BLaER1 treated with 17β-estradiol and CSF1 and Interleukin-3, amounts not matched to agents 10 nM and 100 nM (cell line): ENCODE data around the gene ISYNA1.

Experiments
- H3K27ac ChIP-seq, 11 experiments: shearing (Covaris generic); formaldehyde crosslinking; 2 replicates each; pipeline ENCODE4 v1.8.1; 2022
- H3K27me3 ChIP-seq, 11 experiments: shearing (Covaris generic); formaldehyde crosslinking; 2 replicates each; pipeline ENCODE4 v1.8.1; 2022
- H3K36me3 ChIP-seq, 11 experiments: shearing (Covaris generic); formaldehyde crosslinking; 2 replicates each; pipeline ENCODE4 v1.8.1; 2022
- H3K4me1 ChIP-seq, 10 experiments: shearing (Covaris generic); formaldehyde crosslinking; 2 replicates each; pipeline ENCODE4 v1.8.1; 2022
- H3K4me2 ChIP-seq, 11 experiments: shearing (Covaris generic); formaldehyde crosslinking; 2 replicates each; pipeline ENCODE4 v1.8.1; 2022
- H3K4me3 ChIP-seq, 10 experiments: shearing (Covaris generic); formaldehyde crosslinking; 2 replicates each; pipeline ENCODE4 v1.8.1; 2022
- H3K9ac ChIP-seq, 11 experiments: shearing (Covaris generic); formaldehyde crosslinking; 2 replicates each; pipeline ENCODE4 v1.8.1; 2022
- H3K9me3 ChIP-seq, 11 experiments: shearing (Covaris generic); formaldehyde crosslinking; replicated peaks in 1 of 11; 2 replicates each; pipeline ENCODE4 v1.8.1; 2022
- H4K20me1 ChIP-seq, 11 experiments: shearing (Covaris generic); formaldehyde crosslinking; 2 replicates each; pipeline ENCODE4 v1.8.1; 2022
- Cebpa-rat ChIP-seq, 11 experiments: shearing (Covaris generic); IDR thresholded peaks; 2 replicates each; pipeline ENCODE4 v1.8.1; 2022

Gene ISYNA1

GRCh38 chr19:18452386-18452785 lies 14.5 kb upstream of the ISYNA1 start:
- H4K20me1 ChIP-seq: peaks cover 44 to 100% (median 73%) of the 10 kb centered on the region in 11 experiments
- H3K27me3 ChIP-seq: no peaks in the 10 kb centered on the region
- H3K36me3 ChIP-seq: peaks cover 37 to 100% (median 72%) of the 10 kb centered on the region in 11 experiments
- no peaks in the 10 kb centered on the region for H3K9me3 ChIP-seq
- H3K4me3 ChIP-seq: no peak overlapping the region
- no peak for TF ChIP-seq Cebpa-rat (IDR thresholded peaks at IDR 0.05)
- H3K27ac ChIP-seq: peak overlapping the region in 1 of 11 experiments; percentile 49; a peak in 1 of 22 replicates
- H3K9ac ChIP-seq: peak overlapping the region in 9 of 11 experiments; percentile 5 to 68 (median 48); a peak in 14 of 22 replicates
- peaks cover 30 to 47% (median 40%) of the 10 kb centered on the region in 10 experiments for H3K4me1 ChIP-seq
- H3K4me2 ChIP-seq: peak overlapping the region; percentile 54 to 92 (median 84)

DNA sequence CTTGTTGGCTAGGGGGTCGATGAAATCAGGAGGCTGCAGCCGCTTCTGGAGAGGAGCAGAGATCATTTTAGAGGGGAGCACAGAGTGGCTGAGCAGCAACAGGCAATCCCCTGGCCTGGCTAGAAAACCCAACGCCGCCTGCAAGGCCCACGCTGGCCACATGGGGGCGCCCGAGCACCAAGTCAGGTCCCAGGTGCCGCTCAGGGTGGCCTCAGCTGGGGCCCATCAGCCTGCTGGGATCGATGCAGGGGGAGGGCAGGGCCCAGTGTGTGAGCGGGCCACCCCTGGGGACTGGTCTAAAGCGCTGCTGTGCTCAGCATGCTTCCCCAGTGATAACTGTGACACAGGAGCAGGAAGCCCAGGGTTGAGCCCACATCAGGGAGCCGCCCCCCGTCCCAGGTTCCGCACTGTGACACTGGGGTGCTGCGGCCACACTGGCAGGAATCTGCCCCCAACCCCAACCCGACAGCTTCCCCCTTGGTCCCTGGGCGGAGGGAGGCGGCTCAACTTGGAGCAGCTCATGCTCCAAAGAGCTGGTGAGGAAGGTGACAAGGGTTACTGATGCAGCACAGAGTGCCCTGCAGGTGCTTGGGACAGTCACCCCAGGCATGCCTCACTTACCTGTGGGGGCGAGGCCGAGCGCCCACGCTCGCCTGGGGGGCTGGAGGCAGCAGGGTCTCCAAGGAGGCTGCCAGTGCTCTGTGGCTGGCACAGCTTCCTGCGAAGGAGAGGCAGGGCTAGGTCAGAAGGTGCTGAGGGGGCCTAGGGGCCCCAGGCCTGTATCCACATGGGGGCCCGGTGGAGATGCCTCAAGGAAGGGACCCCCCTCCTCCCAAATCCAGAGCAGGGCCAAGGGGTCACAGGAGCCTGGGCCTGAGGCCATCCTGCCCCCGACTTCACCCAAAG lies 13.3 kb upstream of the ISYNA1 start:
- H3K27me3 ChIP-seq: no peaks in the 10 kb centered on the region
- peak overlapping the region; percentile 54 to 92 (median 84) for H3K4me2 ChIP-seq
- peaks cover 45 to 100% (median 72%) of the 10 kb centered on the region in 11 experiments for H3K36me3 ChIP-seq
- H3K4me3 ChIP-seq: peak overlapping the region in 1 of 10 experiments; percentile 16; a peak in 3 of 20 replicates
- TF ChIP-seq Cebpa-rat (IDR thresholded peaks at IDR 0.05): no peak
- peak overlapping the region; percentile 35 to 72 (median 48); a peak in 21 of 22 replicates for H3K9ac ChIP-seq
- H3K9me3 ChIP-seq: no peaks in the 10 kb centered on the region
- peak overlapping the region in 8 of 11 experiments; percentile 23 to 55 (median 37); a peak in 15 of 22 replicates for H3K27ac ChIP-seq
- H3K4me1 ChIP-seq: peaks cover 33 to 59% (median 47%) of the 10 kb centered on the region in 10 experiments
- H4K20me1 ChIP-seq: peaks cover 45 to 100% (median 76%) of the 10 kb centered on the region in 11 experiments

DNA sequence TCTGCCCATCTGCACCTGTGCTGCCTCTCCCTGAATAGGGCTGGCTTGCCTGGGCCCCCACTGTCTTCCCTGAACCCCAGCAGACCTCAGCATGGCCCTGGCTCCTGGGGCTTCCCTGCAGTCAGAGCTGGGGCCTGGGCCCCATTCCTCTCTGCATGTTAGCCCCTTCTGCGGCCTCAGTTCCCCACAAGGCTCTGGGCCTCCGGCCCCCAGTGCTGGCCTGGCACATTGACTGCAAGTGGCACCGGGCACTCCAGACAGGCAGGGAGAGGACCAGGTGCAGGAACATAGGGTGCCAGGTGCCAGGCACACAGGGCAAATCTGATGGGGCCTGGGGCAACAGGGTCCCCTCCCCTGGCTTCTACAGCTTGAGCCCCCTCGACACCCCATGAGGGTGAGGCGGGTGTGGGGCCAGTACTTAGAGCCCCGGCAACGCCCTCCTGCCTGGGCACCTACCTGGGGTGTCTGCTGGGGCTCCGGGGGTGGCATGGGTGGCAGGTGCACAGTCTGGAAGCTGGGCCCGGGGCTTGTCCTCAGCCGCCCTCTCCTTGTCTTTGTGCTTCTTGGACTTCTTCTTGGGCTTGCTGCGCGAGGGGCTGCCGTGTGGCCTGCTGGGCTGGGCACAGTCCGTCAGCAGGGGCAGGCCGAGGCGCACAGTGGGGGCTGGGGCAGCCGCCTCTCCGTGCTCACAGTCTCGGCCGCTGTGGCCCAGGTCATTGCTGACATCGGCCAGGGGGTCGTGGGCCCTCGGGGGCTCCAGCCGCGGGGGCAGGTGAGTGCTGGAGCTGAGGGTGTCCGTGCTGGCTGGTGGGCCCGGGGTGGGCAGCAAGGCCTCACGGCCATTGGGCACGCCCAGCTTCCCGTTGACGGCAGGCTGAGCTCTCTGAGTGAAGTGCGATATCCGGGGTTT lies 12.3 kb upstream of the ISYNA1 start:
- Histone ChIP-seq H3K4me3 (no peak overlapping the region), H3K9me3 (no peaks in the 10 kb centered on the region), H3K36me3 (peaks cover 49 to 99% (median 69%) of the 10 kb centered on the region in 11 experiments), H3K27me3 (no peaks in the 10 kb centered on the region), H3K9ac (peak overlapping the region in 8 of 11 experiments; percentile 25 to 72 (median 50); a peak in 15 of 22 replicates), H3K4me2 (peak overlapping the region in 8 of 11 experiments; percentile 78 to 92 (median 84); a peak in 17 of 22 replicates), H3K4me1 (peaks cover 37 to 66% (median 55%) of the 10 kb centered on the region in 10 experiments), H4K20me1 (peaks cover 51 to 99% (median 80%) of the 10 kb centered on the region in 11 experiments), H3K27ac (peak overlapping the region in 6 of 11 experiments; percentile 11 to 45 (median 30); a peak in 8 of 22 replicates)
- TF ChIP-seq Cebpa-rat (IDR thresholded peaks at IDR 0.05): no peak

DNA sequence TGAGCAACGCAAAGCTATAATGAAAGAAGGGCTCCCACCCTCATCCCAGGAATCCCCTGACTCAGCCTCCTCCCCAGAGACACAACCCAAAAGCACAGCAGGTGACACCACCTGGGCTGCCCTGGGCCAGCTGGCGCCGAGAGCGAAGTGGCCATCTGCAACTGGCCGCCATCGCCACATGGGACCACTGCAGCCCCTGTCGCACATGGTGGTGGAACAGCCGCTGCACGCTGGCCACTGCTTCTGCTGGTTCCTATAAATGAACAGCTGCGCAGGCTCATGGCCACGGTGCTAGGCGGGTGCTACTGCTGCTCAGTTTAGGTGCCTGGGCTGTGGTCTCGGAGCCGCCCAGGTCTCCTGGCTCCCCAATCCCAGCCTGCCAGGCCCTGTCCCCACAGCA lies 11.6 kb upstream of the ISYNA1 start:
- H4K20me1 ChIP-seq: peaks cover 56 to 98% (median 86%) of the 10 kb centered on the region in 11 experiments
- no peak overlapping the region for H3K4me3 ChIP-seq
- H3K27ac ChIP-seq: peak overlapping the region in 1 of 11 experiments; percentile 29; a peak in 2 of 22 replicates
- H3K9ac ChIP-seq: peak overlapping the region in 3 of 11 experiments; percentile 9 to 60 (median 59); a peak in 3 of 22 replicates
- no peaks in the 10 kb centered on the region for H3K9me3 ChIP-seq
- no peaks in the 10 kb centered on the region for H3K27me3 ChIP-seq
- no peak overlapping the region for H3K4me2 ChIP-seq
- H3K36me3 ChIP-seq: peaks cover 54 to 98% (median 70%) of the 10 kb centered on the region in 11 experiments
- H3K4me1 ChIP-seq: peaks cover 42 to 65% (median 57%) of the 10 kb centered on the region in 10 experiments
- TF ChIP-seq Cebpa-rat (IDR thresholded peaks at IDR 0.05): no peak

DNA sequence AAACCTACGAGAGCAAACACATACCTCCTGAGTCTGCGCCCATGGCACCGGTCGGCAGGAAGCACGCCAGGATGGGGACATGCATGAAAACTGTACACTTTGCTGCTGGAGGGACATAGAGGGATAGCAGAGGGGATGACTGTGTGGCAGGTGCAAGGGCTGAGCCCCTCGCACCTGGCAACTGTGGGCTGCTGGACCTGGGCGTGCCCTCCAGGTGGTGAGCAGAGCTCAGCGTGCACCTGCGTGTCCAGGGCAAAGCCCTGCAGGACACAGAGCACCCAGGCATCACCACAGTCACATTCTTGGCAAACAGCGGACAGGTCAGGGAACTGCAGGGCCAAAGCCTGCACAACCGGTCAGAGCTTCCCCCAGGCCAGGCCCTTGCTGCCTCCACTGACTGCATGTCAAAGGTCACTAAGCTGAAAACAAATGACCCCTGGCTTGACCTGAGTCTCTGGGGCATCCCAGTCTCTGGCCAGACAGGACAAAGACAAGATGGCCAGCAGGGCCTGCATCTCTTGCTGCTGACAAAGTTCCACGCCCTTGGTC lies 9.0 kb upstream of the ISYNA1 start:
- H3K9me3 ChIP-seq: no peaks in the 10 kb centered on the region

GRCh38 chr19:18446145-18446810 lies 8.3 kb upstream of the ISYNA1 start:
- Histone ChIP-seq H3K4me1 (peaks cover 41 to 57% (median 50%) of the 10 kb centered on the region in 10 experiments), H3K4me2 (peak overlapping the region in 9 of 11 experiments; percentile 18 to 67 (median 56); a peak in 16 of 22 replicates), H3K4me3 (no peak overlapping the region), H3K27ac (peak overlapping the region in 1 of 11 experiments; percentile 34; a peak in 2 of 22 replicates), H4K20me1 (peaks cover 44 to 98% (median 80%) of the 10 kb centered on the region in 11 experiments), H3K9me3 (no peaks in the 10 kb centered on the region), H3K36me3 (peaks cover 62 to 95% (median 79%) of the 10 kb centered on the region in 11 experiments), H3K9ac (peak overlapping the region in 8 of 11 experiments; percentile 11 to 49 (median 26); a peak in 4 of 22 replicates), H3K27me3 (no peaks in the 10 kb centered on the region)
- no peak for TF ChIP-seq Cebpa-rat (IDR thresholded peaks at IDR 0.05)

More for the DNA sequence above, 9.0 kb upstream of the ISYNA1 start:
- Histone ChIP-seq H3K36me3 (peaks cover 62 to 97% (median 79%) of the 10 kb centered on the region in 11 experiments), H3K9ac (peak overlapping the region in 3 of 11 experiments; percentile 21 to 35 (median 33); a peak in 2 of 22 replicates), H3K4me3 (no peak overlapping the region), H4K20me1 (peaks cover 49 to 98% (median 82%) of the 10 kb centered on the region in 11 experiments), H3K27ac (no peak overlapping the region), H3K27me3 (no peaks in the 10 kb centered on the region), H3K4me2 (peak overlapping the region in 1 of 11 experiments; percentile 18; a peak in 1 of 22 replicates), H3K4me1 (peaks cover 47 to 62% (median 56%) of the 10 kb centered on the region in 10 experiments)
- no peak for TF ChIP-seq Cebpa-rat (IDR thresholded peaks at IDR 0.05)

- Histone ChIP-seq H3K27me3 (no peaks in the 10 kb centered on the region), H4K20me1 (peaks cover 43 to 98% (median 82%) of the 10 kb centered on the region in 11 experiments), H3K4me2 (peak overlapping the region in 8 of 11 experiments; percentile 33 to 77 (median 62); a peak in 17 of 22 replicates), H3K36me3 (peaks cover 59 to 86% (median 75%) of the 10 kb centered on the region in 11 experiments), H3K9me3 (no peaks in the 10 kb centered on the region), H3K9ac (peak overlapping the region in 8 of 11 experiments; percentile 11 to 54 (median 31); a peak in 5 of 22 replicates), H3K4me3 (no peak overlapping the region), H3K4me1 (peaks cover 32 to 56% (median 49%) of the 10 kb centered on the region in 10 experiments), H3K27ac (peak overlapping the region in 1 of 11 experiments; percentile 34; a peak in 3 of 22 replicates)
- TF ChIP-seq Cebpa-rat (IDR thresholded peaks at IDR 0.05): no peak
Observed at GRCh38 chr19:18445262-18445948, 7.5 kb upstream of the ISYNA1 start.
